Measurements from ENCODE around the gene TMTC1.

Gene TMTC1

DNA sequence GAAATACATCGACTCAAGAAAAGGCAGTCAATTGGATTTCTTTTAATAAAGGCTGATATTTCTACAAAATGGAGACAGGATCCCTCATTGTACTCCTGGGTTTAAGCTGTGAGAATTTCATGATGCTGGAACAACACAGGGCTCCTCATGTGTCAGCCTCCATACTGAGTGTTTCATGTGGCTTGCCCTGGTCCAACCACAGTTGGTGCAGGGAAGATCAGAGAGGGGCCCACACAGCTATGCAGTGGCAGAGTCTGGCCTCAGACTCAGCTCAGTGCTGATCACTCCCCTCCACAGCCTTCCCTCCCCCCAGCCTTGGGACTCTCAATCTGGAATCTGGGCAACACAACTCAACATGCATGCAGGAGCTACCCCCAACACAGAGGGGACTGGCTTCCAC, 163.7 kb downstream of the TMTC1 start:
- no peaks in the 10 kb centered on the region for H3K4me1 ChIP-seq (ENCODE audit: control insufficient read depth, insufficient read depth, low read depth, low read length)
- no peak overlapping the region for H3K9ac ChIP-seq (ENCODE audit: low read length)
- H3K27ac ChIP-seq (ENCODE audit: low read length, poor library complexity, severe bottlenecking), result no peak overlapping the region
- no peak overlapping the region for H3K18ac ChIP-seq (ENCODE audit: low read depth in 1 of 2, low read length in 2 of 2)
- H3K27me3 ChIP-seq (ENCODE audit: control insufficient read depth in 1 of 2, insufficient read depth in 1 of 2, low read length in 2 of 2), result no peaks in the 10 kb centered on the region
- no peak overlapping the region for H2BK5ac ChIP-seq (ENCODE audit: low read depth, low read length, poor library complexity, severe bottlenecking)
- H4K8ac ChIP-seq (ENCODE audit: low read length), result no peak overlapping the region
- H2BK12ac ChIP-seq (ENCODE audit: low read length in 2 of 2), result no peak overlapping the region
- H3K4me3 ChIP-seq (ENCODE audit: insufficient read depth in 1 of 2, low read depth in 1 of 2, low read length in 2 of 2), result no peak overlapping the region
- no peak overlapping the region for H3K23ac ChIP-seq (ENCODE audit: low read length in 2 of 2)
- H2BK120ac ChIP-seq (ENCODE audit: low read depth, low read length), result no peak overlapping the region
- H4K91ac ChIP-seq (ENCODE audit: low read length), result no peak overlapping the region
- WGBS, result 100% methylated on average over 1 of the region's 1 CpG
- peaks cover 0 to 24% of the 10 kb centered on the region in 2 experiments for H3K36me3 ChIP-seq (ENCODE audit: control insufficient read depth in 1 of 2, insufficient read depth in 2 of 2, low read depth in 1 of 2, low read length in 2 of 2)
- H3K14ac ChIP-seq (ENCODE audit: low read length in 2 of 2), result no peak overlapping the region
- DNase-seq, result no peak
- no peak overlapping the region for H2BK15ac ChIP-seq (ENCODE audit: low read depth, poor library complexity, severe bottlenecking)
- no peak overlapping the region for H2AK5ac ChIP-seq (ENCODE audit: low read length, severe bottlenecking)
- H2AFZ ChIP-seq (ENCODE audit: low read depth, low read length), result no peak overlapping the region
- H3K4me2 ChIP-seq (ENCODE audit: low read length, poor library complexity, severe bottlenecking), result no peak overlapping the region
- no peaks in the 10 kb centered on the region for H3K79me1 ChIP-seq (replicated peaks; ENCODE audit: low read length, poor library complexity, severe bottlenecking)
- no peaks in the 10 kb centered on the region for H3K9me3 ChIP-seq (ENCODE audit: control insufficient read depth, low read length)
- no peak overlapping the region for H3K4ac ChIP-seq (ENCODE audit: low read depth in 1 of 2, low read length in 2 of 2)

DNA sequence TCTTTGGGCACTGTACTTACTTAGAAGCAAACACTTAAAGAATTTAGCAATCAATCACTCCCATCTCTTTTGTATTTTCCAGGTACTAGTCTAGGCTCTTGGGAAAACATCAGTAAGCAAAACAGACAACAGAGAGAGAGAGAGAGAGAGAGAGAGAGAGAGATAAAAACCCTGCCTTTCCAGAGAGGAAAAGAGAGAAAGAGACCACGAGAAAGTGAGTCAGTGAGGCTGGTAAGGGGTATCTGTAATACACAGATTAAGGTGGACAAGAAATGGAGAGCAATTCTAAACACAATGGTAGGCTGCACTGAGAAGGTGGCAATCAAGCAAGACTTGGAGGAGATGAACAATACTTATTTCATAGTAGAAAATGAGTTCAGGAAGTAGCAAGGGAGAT, 166.3 kb downstream of the TMTC1 start:
- Histone ChIP-seq H2BK15ac (ENCODE audit: low read depth, poor library complexity, severe bottlenecking) (no peak overlapping the region), H3K14ac (ENCODE audit: low read length in 2 of 2) (no peak overlapping the region), H2BK120ac (ENCODE audit: low read depth, low read length) (no peak overlapping the region), H3K4me3 (ENCODE audit: insufficient read depth in 1 of 2, low read depth in 1 of 2, low read length in 2 of 2) (no peak overlapping the region), H3K4me2 (ENCODE audit: low read length, poor library complexity, severe bottlenecking) (no peak overlapping the region), H3K9me3 (ENCODE audit: control insufficient read depth, low read length) (no peaks in the 10 kb centered on the region), H3K23ac (ENCODE audit: low read length in 2 of 2) (no peak overlapping the region), H3K27ac (ENCODE audit: low read length, poor library complexity, severe bottlenecking) (no peak overlapping the region), H2AFZ (ENCODE audit: low read depth, low read length) (no peak overlapping the region), H3K27me3 (ENCODE audit: control insufficient read depth in 1 of 2, insufficient read depth in 1 of 2, low read length in 2 of 2) (no peaks in the 10 kb centered on the region), H3K9ac (ENCODE audit: low read length) (peak overlapping the region; percentile 31), H2BK5ac (ENCODE audit: low read depth, low read length, poor library complexity, severe bottlenecking) (no peak overlapping the region), H3K36me3 (ENCODE audit: control insufficient read depth in 1 of 2, insufficient read depth in 2 of 2, low read depth in 1 of 2, low read length in 2 of 2) (peaks cover 0 to 19% of the 10 kb centered on the region in 2 experiments), H2AK5ac (ENCODE audit: low read length, severe bottlenecking) (no peak overlapping the region), H3K18ac (ENCODE audit: low read depth in 1 of 2, low read length in 2 of 2) (no peak overlapping the region), H2BK12ac (ENCODE audit: low read length in 2 of 2) (no peak overlapping the region), H3K4me1 (ENCODE audit: control insufficient read depth, insufficient read depth, low read depth, low read length) (no peaks in the 10 kb centered on the region), H4K91ac (ENCODE audit: low read length) (no peak overlapping the region), H3K4ac (ENCODE audit: low read depth in 1 of 2, low read length in 2 of 2) (no peak overlapping the region), H4K8ac (ENCODE audit: low read length) (no peak overlapping the region), H3K79me1 (replicated peaks; ENCODE audit: low read length, poor library complexity, severe bottlenecking) (no peaks in the 10 kb centered on the region)
- WGBS, result 57% methylated on average over 1 of the region's 1 CpG
- no peak for DNase-seq

DNA sequence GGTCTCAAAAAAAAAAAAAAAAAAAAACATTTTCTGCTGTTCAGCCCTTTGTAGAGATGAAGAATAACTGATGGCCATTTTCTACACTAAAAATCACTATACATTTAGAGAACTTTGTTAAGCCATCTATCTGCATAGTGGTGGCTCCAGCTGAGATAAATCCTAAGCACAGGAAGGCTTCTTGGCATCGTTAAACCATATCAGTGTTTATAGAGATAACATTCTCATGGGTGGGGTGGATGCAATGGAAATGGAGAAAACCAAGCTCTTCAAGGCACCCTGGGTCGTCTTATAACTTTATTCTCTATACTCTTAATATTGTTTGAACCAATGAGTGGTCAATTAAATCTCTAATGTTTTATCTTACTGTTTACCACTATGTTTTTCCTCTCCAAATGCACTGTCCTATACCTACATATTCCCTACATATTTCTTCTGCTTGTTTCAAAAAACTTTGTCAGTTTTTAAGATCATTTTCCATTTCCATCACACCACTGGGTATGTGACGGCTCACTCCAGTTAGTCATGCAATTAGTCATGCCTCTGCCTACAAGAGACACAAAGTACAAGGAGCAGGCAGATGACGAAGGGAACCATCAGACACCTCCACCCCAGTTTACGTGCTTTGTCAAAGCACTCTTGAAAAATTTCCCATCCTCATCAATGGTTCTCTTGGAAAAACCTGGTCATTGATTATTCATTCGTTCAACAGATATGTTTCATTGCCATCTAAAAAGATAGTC, 166.9 kb downstream of the TMTC1 start:
- Histone ChIP-seq H4K91ac (ENCODE audit: low read length) (no peak overlapping the region), H3K4me3 (ENCODE audit: insufficient read depth in 1 of 2, low read depth in 1 of 2, low read length in 2 of 2) (no peak overlapping the region), H2BK5ac (ENCODE audit: low read depth, low read length, poor library complexity, severe bottlenecking) (no peak overlapping the region), H3K14ac (ENCODE audit: low read length in 2 of 2) (no peak overlapping the region), H3K79me1 (replicated peaks; ENCODE audit: low read length, poor library complexity, severe bottlenecking) (no peaks in the 10 kb centered on the region), H3K18ac (ENCODE audit: low read depth in 1 of 2, low read length in 2 of 2) (no peak overlapping the region), H3K23ac (ENCODE audit: low read length in 2 of 2) (no peak overlapping the region), H2AK5ac (ENCODE audit: low read length, severe bottlenecking) (no peak overlapping the region), H3K9me3 (ENCODE audit: control insufficient read depth, low read length) (no peaks in the 10 kb centered on the region), H3K4me2 (ENCODE audit: low read length, poor library complexity, severe bottlenecking) (no peak overlapping the region), H3K4me1 (ENCODE audit: control insufficient read depth, insufficient read depth, low read depth, low read length) (no peaks in the 10 kb centered on the region), H3K27ac (ENCODE audit: low read length, poor library complexity, severe bottlenecking) (no peak overlapping the region), H3K36me3 (ENCODE audit: control insufficient read depth in 1 of 2, insufficient read depth in 2 of 2, low read depth in 1 of 2, low read length in 2 of 2) (peaks cover 0 to 19% of the 10 kb centered on the region in 2 experiments), H2BK15ac (ENCODE audit: low read depth, poor library complexity, severe bottlenecking) (no peak overlapping the region), H3K27me3 (ENCODE audit: control insufficient read depth in 1 of 2, insufficient read depth in 1 of 2, low read length in 2 of 2) (no peaks in the 10 kb centered on the region), H2AFZ (ENCODE audit: low read depth, low read length) (no peak overlapping the region), H4K8ac (ENCODE audit: low read length) (no peak overlapping the region), H2BK12ac (ENCODE audit: low read length in 2 of 2) (no peak overlapping the region), H2BK120ac (ENCODE audit: low read depth, low read length) (no peak overlapping the region), H3K9ac (ENCODE audit: low read length) (peak overlapping the region; percentile 31), H3K4ac (ENCODE audit: low read depth in 1 of 2, low read length in 2 of 2) (no peak overlapping the region)
- WGBS, result 35% methylated on average over 5 of the region's 6 CpGs
- peak; percentile 94 for DNase-seq

DNA sequence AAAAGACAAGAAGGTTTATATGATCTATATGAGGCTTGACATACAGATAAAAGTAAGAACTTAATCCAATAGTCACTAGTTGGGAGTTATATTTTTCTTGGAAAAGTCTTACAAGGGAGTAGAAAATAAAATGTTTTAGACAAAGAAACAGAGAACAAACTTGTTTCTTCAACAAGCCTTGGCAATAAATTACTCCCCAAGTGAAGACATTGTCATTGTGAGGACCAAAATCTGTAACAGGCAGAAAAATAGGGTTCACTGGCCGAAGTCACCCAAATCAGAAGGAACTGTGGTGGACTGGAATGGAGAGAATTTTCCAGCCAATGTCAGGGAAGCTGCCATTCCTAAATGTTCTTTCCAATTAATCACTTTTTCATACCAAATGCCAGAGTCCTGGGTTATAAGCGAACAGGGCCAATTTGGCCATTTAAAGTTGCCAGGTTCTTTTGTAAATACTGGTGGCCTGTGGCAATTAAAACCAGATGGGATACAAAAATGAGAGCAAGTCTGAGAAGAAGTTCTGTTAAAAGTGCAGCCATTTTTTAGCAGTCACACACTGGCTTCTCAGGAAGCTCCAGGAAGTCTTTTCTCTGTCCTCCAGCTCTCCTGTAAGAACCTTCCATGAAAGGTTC, 168.9 kb downstream of the TMTC1 start:
- no peaks in the 10 kb centered on the region for H3K9me3 ChIP-seq (ENCODE audit: control insufficient read depth, low read length)
- no peak overlapping the region for H2BK5ac ChIP-seq (ENCODE audit: low read depth, low read length, poor library complexity, severe bottlenecking)
- DNase-seq, result no peak
- no peaks in the 10 kb centered on the region for H3K79me1 ChIP-seq (replicated peaks; ENCODE audit: low read length, poor library complexity, severe bottlenecking)
- no peak overlapping the region for H3K4me2 ChIP-seq (ENCODE audit: low read length, poor library complexity, severe bottlenecking)
- H3K4me3 ChIP-seq (ENCODE audit: insufficient read depth in 1 of 2, low read depth in 1 of 2, low read length in 2 of 2), result no peak overlapping the region
- no peak overlapping the region for H2BK12ac ChIP-seq (ENCODE audit: low read length in 2 of 2)
- no peak overlapping the region for H2AK5ac ChIP-seq (ENCODE audit: low read length, severe bottlenecking)
- H3K36me3 ChIP-seq (ENCODE audit: control insufficient read depth in 1 of 2, insufficient read depth in 2 of 2, low read depth in 1 of 2, low read length in 2 of 2), result peaks cover 0 to 5% of the 10 kb centered on the region in 2 experiments
- H2BK15ac ChIP-seq (ENCODE audit: low read depth, poor library complexity, severe bottlenecking), result no peak overlapping the region
- no peak overlapping the region for H3K27ac ChIP-seq (ENCODE audit: low read length, poor library complexity, severe bottlenecking)
- no peaks in the 10 kb centered on the region for H3K27me3 ChIP-seq (ENCODE audit: control insufficient read depth in 1 of 2, insufficient read depth in 1 of 2, low read length in 2 of 2)
- no peak overlapping the region for H3K9ac ChIP-seq (ENCODE audit: low read length)
- H3K18ac ChIP-seq (ENCODE audit: low read depth in 1 of 2, low read length in 2 of 2), result no peak overlapping the region
- H3K23ac ChIP-seq (ENCODE audit: low read length in 2 of 2), result no peak overlapping the region
- H4K91ac ChIP-seq (ENCODE audit: low read length), result no peak overlapping the region
- no peaks in the 10 kb centered on the region for H3K4me1 ChIP-seq (ENCODE audit: control insufficient read depth, insufficient read depth, low read depth, low read length)
- WGBS, result 96% methylated on average over 2 of the region's 2 CpGs
- H3K4ac ChIP-seq (ENCODE audit: low read depth in 1 of 2, low read length in 2 of 2), result no peak overlapping the region
- H3K14ac ChIP-seq (ENCODE audit: low read length in 2 of 2), result no peak overlapping the region
- no peak overlapping the region for H2BK120ac ChIP-seq (ENCODE audit: low read depth, low read length)
- no peak overlapping the region for H2AFZ ChIP-seq (ENCODE audit: low read depth, low read length)
- H4K8ac ChIP-seq (ENCODE audit: low read length), result no peak overlapping the region

Data from mesenchymal stem cell (in vitro differentiated cells and primary cell).